Esophagus squamous epithelium (tissue), 5 donors: ENCODE data around the gene ARGLU1. TPM values are rescaled to one million over a fixed set of nuclear protein-coding genes. Genes with fewer than 3 reads are reported as not detected.

Source experiments
- DNase-seq: peaks from one replicate; lab custom pipeline; 2025; lab: John Stamatoyannopoulos, UW
- H3K27ac ChIP-seq, 4 donors: fragments of 200-600 bp; sonication (generic); one replicate each; pipeline ENCODE4 v1.5.1; 2016 to 2019; ENCODE audit warnings: mild to moderate bottlenecking in 1 of 4
- H3K27me3 ChIP-seq, 4 donors: fragments of 200-600 bp; sonication (generic); 1 replicate in 3 of 4; 2 replicates in 1 of 4; pipeline versions ENCODE4 v1.5.1 to v1.6.0; 2017 to 2021; ENCODE audit warnings: antibody characterized with exemption in 1 of 4
- H3K36me3 ChIP-seq, 3 donors: fragments of 200-600 bp; sonication (generic); one replicate each; pipeline ENCODE4 v1.5.1; 2016 to 2019
- H3K4me1 ChIP-seq, 3 donors: fragments of 200-600 bp; sonication (generic); one replicate each; pipeline ENCODE4 v1.5.1; 2017 to 2019
- H3K4me3 ChIP-seq, 4 donors: fragments of 200-600 bp; sonication (generic); 1 replicate in 3 of 4; 2 replicates in 1 of 4; pipeline ENCODE4 v1.5.1; 2016 to 2019; ENCODE audit warnings: mild to moderate bottlenecking in 2 of 4, moderate library complexity in 1 of 4
- H3K9me3 ChIP-seq, 3 donors: fragments of 200-600 bp; sonication (generic); one replicate each; pipeline ENCODE4 v1.5.1; 2016 to 2019
- CTCF ChIP-seq, 6 experiments: fragments of 450-650 bp in 4 of 6; fragments of 200-600 bp in 2 of 6; sonication (generic) in 2 of 6; IDR thresholded peaks; one replicate each; pipeline ENCODE4 v1.5.1; 2016 to 2019; ENCODE audit warnings: antibody characterized with exemption in 6 of 6, mild to moderate bottlenecking in 4 of 6, moderate library complexity in 4 of 6
- POLR2A ChIP-seq, 4 donors: fragments of 450-650 bp; IDR thresholded peaks; one replicate each; pipeline ENCODE4 v1.6.1; 2017; ENCODE audit warnings: antibody characterized with exemption in 4 of 4, mild to moderate bottlenecking in 4 of 4, moderate library complexity in 3 of 4
- WGBS, 2 donors: methylation state at CpG; one replicate each; pipeline ENCODE4 v1.1.5; 2018; 5-methylcytosine and 5-hydroxymethylcytosine counted together
- intact Hi-C: fragments of 100-400 bp; cut with DNase I; formaldehyde crosslinking; loops from one replicate; pipeline ENCODE4 v1.15.0; 2022
- total RNA-seq, 4 donors: library from RNA; depleted of rRNA; stranded (reverse); fragments of >200 nt; gene quantifications; one replicate each; pipeline ENCODE4 v1.1.0, GENCODE V29; 2016
- donor health status: DM: yes; HTN: yes; CAD: no.

ARGLU1 gene
- total RNA-seq, 4 donors from 2014 or later: 29.1 to 111 (median 47.3) TPM

GRCh38 chr13:106518512-106518911 is 49.4 kb downstream of the ARGLU1 start:
- H3K4me1 ChIP-seq: peaks cover 12 to 69% (median 19%) of the 10 kb centered on the region in 3 donors
- no peak overlapping the region for H3K27ac ChIP-seq
- no peaks in the 10 kb centered on the region for H3K9me3 ChIP-seq
- TF ChIP-seq POLR2A (IDR thresholded peaks at IDR 0.05) (no peak), CTCF (IDR thresholded peaks at IDR 0.05) (no peak)
- no peaks in the 10 kb centered on the region for H3K36me3 ChIP-seq
- no peak overlapping the region for H3K4me3 ChIP-seq
- intact Hi-C loops: no loop called here
- WGBS, 2 donors: 81 to 93% methylated on average over 10 to 11 of the region's 11 CpGs
- no peak for DNase-seq
- no peaks in the 10 kb centered on the region for H3K27me3 ChIP-seq

GRCh38 chr13:106517109-106517847 is 50.7 kb downstream of the ARGLU1 start:
- no peak for TF ChIP-seq POLR2A (IDR thresholded peaks at IDR 0.05)
- TF ChIP-seq CTCF (IDR thresholded peaks at IDR 0.05): no peak
- H3K36me3 ChIP-seq: no peaks in the 10 kb centered on the region
- DNase-seq: no peak
- H3K4me1 ChIP-seq: peaks cover 5 to 66% (median 8%) of the 10 kb centered on the region in 3 donors
- H3K27me3 ChIP-seq: no peaks in the 10 kb centered on the region
- H3K27ac ChIP-seq: no peak overlapping the region
- WGBS, 2 donors: 94 to 95% methylated on average over 2 to 4 of the region's 4 CpGs
- no peak overlapping the region for H3K4me3 ChIP-seq
- intact Hi-C loops: no loop called here
- H3K9me3 ChIP-seq: no peaks in the 10 kb centered on the region

- no peak for DNase-seq
- TF ChIP-seq CTCF (IDR thresholded peaks at IDR 0.05): no peak
- no peak for TF ChIP-seq POLR2A (IDR thresholded peaks at IDR 0.05)
- no peak overlapping the region for H3K27ac ChIP-seq
- intact Hi-C loops: no loop called here
- peaks cover 5 to 51% (median 5%) of the 10 kb centered on the region in 3 donors for H3K4me1 ChIP-seq
- H3K36me3 ChIP-seq: peaks cover 0 to 15% (median 0%) of the 10 kb centered on the region in 3 donors
- WGBS, 2 donors: 83 to 99% methylated on average over 5 of the region's 5 CpGs
- no peaks in the 10 kb centered on the region for H3K27me3 ChIP-seq
- no peaks in the 10 kb centered on the region for H3K9me3 ChIP-seq
- no peak overlapping the region for H3K4me3 ChIP-seq
Observed at GRCh38 chr13:106515635-106516254, 52.2 kb downstream of the ARGLU1 start.

- Histone ChIP-seq H3K27ac (no peak overlapping the region), H3K9me3 (no peaks in the 10 kb centered on the region), H3K27me3 (no peaks in the 10 kb centered on the region), H3K36me3 (peaks cover 0 to 22% (median 0%) of the 10 kb centered on the region in 3 donors), H3K4me1 (peaks cover 0 to 44% (median 0%) of the 10 kb centered on the region in 3 donors), H3K4me3 (no peak overlapping the region)
- intact Hi-C loops: no loop called here
- WGBS, 2 donors: 86 to 88% methylated on average over 14 to 15 of the region's 15 CpGs
- DNase-seq: no peak
- TF ChIP-seq CTCF (IDR thresholded peaks at IDR 0.05) (no peak), POLR2A (IDR thresholded peaks at IDR 0.05) (no peak)
Observed at GRCh38 chr13:106514928-106515634, 52.9 kb downstream of the ARGLU1 start.
